ENCODE results near the gene CCNY. TPM values are rescaled to one million over a fixed set of nuclear protein-coding genes. Genes with fewer than 3 reads are reported as not detected.
"Not testable (repeated sequence)": the region's sequence is repeated elsewhere in the genome, so short reads cannot be mapped to it uniquely, and the experiment has no call there.

CCNY gene
- total RNA-seq, 1 experiment from 2014 or later = 41.1 TPM

DNA sequence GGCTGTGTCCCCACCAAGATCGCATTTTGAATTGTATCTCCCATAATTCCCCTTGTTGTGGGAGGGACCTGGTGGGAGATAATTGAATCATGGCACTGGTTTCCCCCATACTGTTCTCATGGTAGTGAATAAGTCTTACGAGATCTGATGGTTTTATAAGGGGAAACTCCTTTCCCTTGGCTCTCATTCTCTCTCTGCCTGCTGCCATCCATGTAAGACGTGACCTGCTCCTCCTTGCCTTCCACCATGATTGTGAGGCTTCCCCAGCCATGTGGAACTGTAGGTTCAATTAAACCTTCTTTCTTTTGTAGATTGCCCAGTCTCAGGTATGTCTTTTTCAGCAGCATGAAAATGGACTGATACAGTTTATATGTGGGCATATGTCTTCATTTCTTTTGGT lies 201.6 kb downstream of the CCNY start:
- H3K27me3 ChIP-seq (replicated peaks); H3K4me1 ChIP-seq (replicated peaks); H3K9me3 ChIP-seq (replicated peaks); H3K4me3 ChIP-seq; DNase-seq (ENCODE audit: low read depth in 1 of 2, low spot score in 2 of 2); H3K27ac ChIP-seq: not testable (repeated sequence)
- peaks cover 43% of the 10 kb centered on the region for H3K36me3 ChIP-seq

DNA sequence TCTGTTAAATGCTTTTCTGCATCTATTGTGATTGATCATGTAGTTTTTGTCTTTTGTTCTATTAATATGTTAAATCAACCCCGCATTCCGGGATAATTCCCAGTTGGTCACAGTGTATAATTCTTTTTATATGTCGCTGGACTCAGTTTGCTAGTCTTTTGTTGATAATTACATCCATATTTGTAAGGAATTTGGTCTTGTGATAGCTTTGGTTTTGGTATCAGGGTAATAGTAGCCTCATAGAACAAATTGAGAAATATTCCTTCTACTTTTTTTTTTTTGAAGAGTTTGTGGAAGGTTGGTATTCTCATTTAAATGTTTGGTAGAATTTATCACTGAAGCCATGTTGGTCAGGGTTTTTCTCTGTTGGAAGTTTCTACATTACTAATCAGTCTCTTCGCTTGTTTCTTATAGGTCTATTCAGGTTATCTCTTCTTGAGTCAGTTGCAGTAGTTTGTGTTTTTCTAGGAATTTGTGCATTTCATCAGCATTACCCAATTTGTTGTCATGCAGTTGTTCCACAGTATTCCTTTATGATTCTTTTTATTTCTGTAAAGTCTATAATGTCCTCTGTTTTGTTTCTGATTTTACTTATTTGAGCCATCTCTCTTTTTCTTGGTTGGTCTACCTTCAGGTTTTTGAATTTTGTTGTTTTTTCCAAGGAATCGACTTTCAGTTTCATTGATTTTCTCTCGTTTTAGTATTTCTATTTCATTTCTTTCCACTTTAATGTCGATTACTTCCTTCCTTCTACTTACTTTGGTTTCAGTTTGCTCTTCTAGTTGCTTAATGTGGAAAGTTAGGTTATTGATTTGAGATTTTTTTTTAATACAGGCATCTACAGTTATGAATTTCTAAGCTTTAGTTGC lies 204.2 kb downstream of the CCNY start:
- DNase-seq (ENCODE audit: low read depth in 1 of 2, low spot score in 2 of 2) = no peak
- H3K27me3 ChIP-seq (replicated peaks) = no peaks in the 10 kb centered on the region
- no peak overlapping the region for H3K27ac ChIP-seq
- peaks cover 26% of the 10 kb centered on the region for H3K36me3 ChIP-seq
- no peak overlapping the region for H3K4me3 ChIP-seq
- no peaks in the 10 kb centered on the region for H3K4me1 ChIP-seq (replicated peaks)
- peaks cover 2% of the 10 kb centered on the region; the same call in 1 of the 2 replicates for H3K9me3 ChIP-seq (replicated peaks)

DNA sequence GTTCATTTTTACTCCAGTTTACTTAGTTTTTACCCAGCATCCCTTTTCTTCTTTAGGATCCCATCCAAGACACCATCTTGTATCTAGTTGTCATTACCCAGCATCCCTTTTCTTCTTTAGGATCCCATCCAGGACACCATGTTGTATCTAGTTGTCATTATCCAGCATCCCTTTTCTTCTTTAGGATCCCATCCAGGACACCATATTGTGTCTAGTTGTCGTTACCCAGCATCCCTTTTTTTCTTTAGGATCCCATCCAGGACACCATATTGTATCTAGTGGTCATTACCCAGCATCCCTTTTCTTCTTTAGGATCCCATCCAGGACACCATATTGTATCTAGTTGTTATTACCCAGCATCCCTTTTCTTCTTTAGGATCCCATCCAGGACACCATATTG lies 205.4 kb downstream of the CCNY start:
- peaks cover 23% of the 10 kb centered on the region for H3K36me3 ChIP-seq

DNA sequence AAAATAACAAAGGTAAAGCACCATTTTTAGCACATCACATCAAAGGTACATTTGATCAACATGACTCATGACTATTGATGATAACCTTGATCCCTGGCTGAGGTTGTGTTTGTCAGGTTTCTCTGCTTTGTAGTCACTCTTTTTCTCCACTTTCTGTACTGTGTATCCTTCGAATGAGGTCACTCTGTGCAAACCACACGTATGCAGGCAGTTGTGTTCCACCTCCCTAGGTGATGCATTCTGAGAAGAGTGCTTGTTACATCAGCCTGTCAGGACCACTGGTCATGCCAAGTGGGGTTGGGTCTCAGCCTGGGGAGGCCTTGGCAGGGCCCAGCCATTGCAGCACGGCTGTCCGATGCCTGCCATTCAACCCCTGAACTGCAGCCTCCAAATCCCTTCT lies 206.0 kb downstream of the CCNY start:
- H3K36me3 ChIP-seq = peaks cover 23% of the 10 kb centered on the region

More for the DNA sequence above, 205.4 kb downstream of the CCNY start:
- H3K27me3 ChIP-seq (replicated peaks) = no peaks in the 10 kb centered on the region
- no peak overlapping the region for H3K4me3 ChIP-seq
- no peaks in the 10 kb centered on the region for H3K4me1 ChIP-seq (replicated peaks)
- DNase-seq (ENCODE audit: low read depth in 1 of 2, low spot score in 2 of 2) = no peak
- H3K27ac ChIP-seq = no peak overlapping the region
- no peaks in the 10 kb centered on the region for H3K9me3 ChIP-seq (replicated peaks)

DNA sequence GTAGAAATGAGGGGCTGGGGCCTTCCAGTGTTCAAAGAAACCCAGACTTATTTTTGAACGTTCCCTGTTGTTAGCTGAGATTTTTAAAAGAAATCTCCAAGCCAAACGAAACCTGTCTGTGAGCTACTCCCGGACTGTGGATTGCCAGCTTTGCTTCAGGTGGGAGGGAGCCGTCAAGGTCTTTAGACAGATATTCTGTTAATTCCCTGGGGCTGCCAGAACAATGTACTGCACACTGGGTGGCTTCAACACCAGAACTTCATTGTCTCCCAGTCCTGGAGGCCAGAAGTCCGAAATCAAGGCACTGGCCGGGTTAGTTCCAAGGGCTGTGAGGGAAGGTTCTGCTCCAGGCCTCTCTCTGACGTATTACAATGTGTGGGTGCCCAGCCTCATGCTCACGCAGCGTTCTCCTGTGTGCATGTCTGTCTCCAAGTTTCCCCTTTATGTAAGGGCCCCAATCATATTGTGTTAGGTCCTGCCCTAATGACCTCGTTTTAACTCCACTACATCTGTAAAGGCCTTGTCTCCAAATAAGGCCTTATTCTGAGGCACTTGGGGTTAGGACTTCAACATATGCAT lies 208.9 kb downstream of the CCNY start:
- H3K4me1 ChIP-seq (replicated peaks) = no peaks in the 10 kb centered on the region
- H3K9me3 ChIP-seq (replicated peaks) = no peaks in the 10 kb centered on the region
- H3K27ac ChIP-seq = no peak overlapping the region
- H3K36me3 ChIP-seq = peaks cover 16% of the 10 kb centered on the region
- H3K4me3 ChIP-seq = no peak overlapping the region
- no peak for DNase-seq (ENCODE audit: low read depth in 1 of 2, low spot score in 2 of 2)
- no peaks in the 10 kb centered on the region for H3K27me3 ChIP-seq (replicated peaks)

More for the DNA sequence above, 206.0 kb downstream of the CCNY start:
- no peaks in the 10 kb centered on the region for H3K27me3 ChIP-seq (replicated peaks)
- no peak for DNase-seq (ENCODE audit: low read depth in 1 of 2, low spot score in 2 of 2)
- H3K4me3 ChIP-seq = no peak overlapping the region
- H3K27ac ChIP-seq = no peak overlapping the region
- H3K9me3 ChIP-seq (replicated peaks) = no peaks in the 10 kb centered on the region
- H3K4me1 ChIP-seq (replicated peaks) = no peaks in the 10 kb centered on the region

DNA sequence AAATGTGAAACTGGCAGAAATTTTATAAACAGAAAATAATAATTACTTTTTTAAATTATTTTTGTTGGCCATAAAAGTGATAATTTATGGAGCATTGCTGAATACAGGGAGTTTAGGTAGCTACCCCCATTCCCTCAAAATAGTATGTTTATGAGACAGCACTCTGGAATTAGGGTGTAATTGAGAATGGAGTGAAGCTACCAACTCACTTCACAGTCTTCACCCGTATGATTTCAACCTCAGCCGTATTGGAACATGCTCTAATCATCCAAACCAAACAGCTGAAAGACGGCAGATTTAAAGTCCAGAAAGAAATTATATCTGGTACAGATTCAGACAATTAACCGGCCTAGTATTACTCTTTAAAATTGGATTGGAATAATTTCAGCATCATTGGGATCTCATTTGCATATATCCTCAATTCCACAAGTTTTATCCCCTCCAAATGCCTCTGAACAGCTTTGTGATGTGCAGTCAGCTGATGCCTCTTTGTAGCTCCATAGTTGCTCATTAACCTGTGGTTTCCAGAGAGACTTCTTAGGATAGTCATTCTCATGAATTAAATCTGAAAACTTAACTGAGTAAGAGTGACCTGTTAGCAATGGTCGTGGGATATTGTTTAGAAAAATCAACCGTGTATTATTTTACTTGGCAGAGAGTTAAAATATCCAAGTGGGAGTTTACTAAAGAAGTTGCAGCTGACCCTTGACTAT lies 209.7 kb downstream of the CCNY start:
- Histone ChIP-seq H3K27me3 (replicated peaks) (no peaks in the 10 kb centered on the region), H3K36me3 (peaks cover 16% of the 10 kb centered on the region), H3K9me3 (replicated peaks) (no peaks in the 10 kb centered on the region), H3K4me3 (no peak overlapping the region), H3K27ac (no peak overlapping the region), H3K4me1 (replicated peaks) (no peaks in the 10 kb centered on the region)
- DNase-seq (ENCODE audit: low read depth in 1 of 2, low spot score in 2 of 2) = no peak

DNA sequence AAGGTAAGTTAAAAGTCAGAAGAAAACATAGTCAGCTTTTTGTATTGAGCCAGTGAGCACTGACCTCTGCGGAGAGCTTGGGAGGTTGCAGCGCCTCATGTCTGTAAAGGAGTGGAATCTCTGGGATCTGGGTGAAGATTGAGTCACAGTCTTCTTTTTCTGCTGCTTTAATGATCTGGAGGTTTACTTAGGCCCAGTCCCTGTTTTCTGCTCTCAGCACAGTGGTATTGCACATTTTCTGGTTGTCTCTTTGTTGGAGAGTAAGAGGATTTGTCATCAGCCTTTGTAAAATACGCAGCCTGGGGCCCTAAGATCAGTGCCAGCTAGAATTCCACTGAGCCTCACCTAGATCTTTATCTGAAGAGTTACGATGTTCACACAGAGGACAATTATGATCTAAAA lies 210.5 kb downstream of the CCNY start:
- Histone ChIP-seq H3K27me3 (replicated peaks) (no peaks in the 10 kb centered on the region), H3K36me3 (peaks cover 17% of the 10 kb centered on the region), H3K4me3 (no peak overlapping the region), H3K4me1 (replicated peaks) (no peaks in the 10 kb centered on the region), H3K9me3 (replicated peaks) (no peaks in the 10 kb centered on the region), H3K27ac (no peak overlapping the region)
- DNase-seq (ENCODE audit: low read depth in 1 of 2, low spot score in 2 of 2) = no peak

DNA sequence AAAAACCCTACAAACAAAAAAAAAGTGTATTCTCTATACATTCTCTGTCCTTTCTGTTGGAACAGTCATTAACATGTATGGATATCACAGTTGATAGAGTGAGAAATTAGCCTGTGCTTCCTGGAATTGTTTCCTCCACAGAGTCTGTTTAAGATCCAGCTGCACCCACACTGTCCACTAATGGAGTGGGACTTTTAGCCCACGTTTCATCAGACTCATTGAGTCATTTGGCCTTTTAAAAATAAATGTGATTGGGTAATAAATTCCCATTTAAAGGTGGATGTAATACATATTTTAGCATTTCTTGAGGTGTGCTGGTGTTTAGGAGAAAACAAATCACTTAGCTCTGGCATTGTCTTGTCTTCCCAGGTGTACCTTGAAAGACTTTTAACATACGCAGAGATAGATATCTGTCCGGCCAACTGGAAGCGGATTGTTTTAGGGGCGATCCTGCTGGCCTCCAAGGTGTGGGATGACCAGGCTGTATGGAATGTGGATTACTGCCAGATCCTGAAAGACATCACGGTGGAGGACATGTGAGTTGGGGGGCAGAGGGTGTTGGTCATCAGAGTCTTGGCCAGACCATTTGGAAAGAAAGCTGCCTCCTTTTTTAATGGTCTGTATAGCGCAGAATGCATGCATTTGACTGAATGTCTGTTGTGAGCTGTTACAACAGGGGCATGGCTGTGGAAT lies 216.5 kb downstream of the CCNY start:
- Histone ChIP-seq H3K4me1 (replicated peaks) (peaks cover 5% of the 10 kb centered on the region; the same call in 1 of the 2 replicates), H3K36me3 (peaks cover 21% of the 10 kb centered on the region), H3K4me3 (no peak overlapping the region), H3K27ac (no peak overlapping the region), H3K27me3 (replicated peaks) (no peaks in the 10 kb centered on the region), H3K9me3 (replicated peaks) (no peaks in the 10 kb centered on the region)
- no peak for DNase-seq (ENCODE audit: low read depth in 1 of 2, low spot score in 2 of 2)

DNA sequence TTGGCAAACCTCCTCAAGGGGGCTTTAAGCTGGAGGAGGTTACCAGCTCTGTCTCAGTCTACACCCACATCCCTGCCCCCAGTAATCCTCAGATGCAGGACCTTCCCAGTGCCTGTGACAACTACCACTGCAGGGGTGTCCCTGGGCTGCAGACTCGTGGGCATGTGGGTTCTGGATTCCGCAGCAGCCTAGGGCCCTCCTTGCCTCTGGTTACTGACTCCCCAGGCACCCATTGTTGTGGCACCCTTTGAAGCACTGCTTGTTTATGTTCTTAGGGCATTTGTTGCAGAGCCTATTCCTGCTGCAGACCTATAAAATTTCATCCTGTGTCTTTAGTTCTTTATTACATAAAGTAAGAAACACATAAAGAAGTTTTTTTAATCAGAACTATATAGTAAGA lies 217.7 kb downstream of the CCNY start:
- no peak for DNase-seq (ENCODE audit: low read depth in 1 of 2, low spot score in 2 of 2)
- H3K4me3 ChIP-seq = no peak overlapping the region
- peaks cover 5% of the 10 kb centered on the region; the same call in 1 of the 2 replicates for H3K4me1 ChIP-seq (replicated peaks)
- H3K9me3 ChIP-seq (replicated peaks) = no peaks in the 10 kb centered on the region
- H3K27me3 ChIP-seq (replicated peaks) = no peaks in the 10 kb centered on the region
- H3K27ac ChIP-seq = no peak overlapping the region
- peaks cover 30% of the 10 kb centered on the region for H3K36me3 ChIP-seq

DNA sequence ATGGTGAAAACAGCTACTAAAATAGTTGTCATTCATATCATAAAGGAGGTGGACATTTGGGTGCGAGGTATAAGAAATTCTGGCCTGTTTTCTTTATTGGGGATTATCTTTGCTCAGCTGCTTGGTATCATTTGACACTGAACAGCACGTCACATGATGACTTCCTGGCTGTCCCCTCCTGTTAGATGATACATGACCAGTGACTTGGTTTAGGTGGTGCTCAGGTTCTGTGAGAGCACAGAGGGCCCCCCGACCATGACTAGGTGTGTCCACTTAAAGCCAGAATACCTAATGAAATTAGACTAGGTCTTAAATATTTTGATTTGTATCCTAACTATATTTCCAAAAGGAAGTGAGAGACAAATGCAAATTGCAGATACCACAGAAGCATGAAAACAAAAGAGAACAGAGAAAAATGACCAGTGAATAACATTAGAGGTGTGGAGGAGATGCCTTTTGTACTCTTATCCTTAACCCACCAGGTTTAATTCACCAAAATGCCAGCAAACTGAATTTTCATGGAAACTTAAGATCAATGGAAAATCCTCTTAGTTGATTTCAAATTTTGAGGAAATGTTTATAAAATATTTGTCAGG lies 218.2 kb downstream of the CCNY start:
- Histone ChIP-seq H3K27me3 (replicated peaks) (no peaks in the 10 kb centered on the region), H3K36me3 (peaks cover 32% of the 10 kb centered on the region), H3K9me3 (replicated peaks) (no peaks in the 10 kb centered on the region), H3K27ac (no peak overlapping the region), H3K4me1 (replicated peaks) (peaks cover 5% of the 10 kb centered on the region; the same call in 1 of the 2 replicates), H3K4me3 (no peak overlapping the region)
- DNase-seq (ENCODE audit: low read depth in 1 of 2, low spot score in 2 of 2) = no peak

DNA sequence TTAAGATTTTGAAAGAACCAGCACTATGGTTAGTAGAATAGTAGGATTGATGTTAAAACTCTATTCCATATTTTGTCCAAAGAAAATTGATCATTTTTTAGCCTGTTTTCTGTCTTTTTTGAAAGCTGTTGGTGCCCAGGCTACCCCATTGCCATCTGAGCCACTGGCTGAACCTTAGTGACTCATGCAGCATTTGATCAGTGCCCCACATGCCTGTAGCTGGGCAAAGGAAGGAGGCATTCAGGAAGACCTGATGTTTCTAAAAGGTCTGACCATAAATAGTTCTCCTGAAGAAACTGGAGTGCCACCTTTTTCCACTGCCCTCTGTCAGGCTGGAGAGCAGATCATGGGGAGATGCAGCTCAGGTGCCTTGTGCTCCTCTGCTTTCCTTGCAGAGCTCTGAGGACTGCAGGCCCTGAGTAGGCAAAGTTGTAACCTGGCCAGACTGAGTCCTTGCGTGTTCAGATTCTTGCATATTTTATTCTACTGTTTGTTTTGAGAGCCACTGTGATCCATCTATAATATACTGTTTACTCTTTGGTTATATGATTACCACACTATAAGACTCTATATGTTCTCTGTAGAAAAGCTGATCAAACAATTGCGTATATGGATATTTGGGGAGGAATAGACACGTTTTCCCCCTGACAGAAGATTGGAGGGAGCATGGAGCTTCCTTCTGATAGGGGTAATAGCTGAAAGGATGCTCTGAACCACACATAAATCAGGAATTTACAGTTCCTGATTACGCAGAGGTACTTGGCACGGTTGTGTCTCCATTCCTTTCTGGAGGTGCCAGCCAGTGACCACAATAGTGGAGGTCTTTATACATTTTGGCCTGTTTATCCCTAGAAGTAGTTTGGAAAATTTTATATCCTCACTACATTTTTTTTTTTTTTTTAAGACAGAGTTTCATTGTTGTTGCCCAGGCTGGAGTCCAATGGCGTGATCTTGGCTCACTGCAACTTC lies 219.9 kb downstream of the CCNY start:
- Histone ChIP-seq H3K4me3 (no peak overlapping the region), H3K36me3 (peaks cover 32% of the 10 kb centered on the region), H3K27me3 (replicated peaks) (no peaks in the 10 kb centered on the region), H3K27ac (no peak overlapping the region), H3K9me3 (replicated peaks) (no peaks in the 10 kb centered on the region), H3K4me1 (replicated peaks) (peaks cover 5% of the 10 kb centered on the region; the same call in 1 of the 2 replicates)
- no peak for DNase-seq (ENCODE audit: low read depth in 1 of 2, low spot score in 2 of 2)

DNA sequence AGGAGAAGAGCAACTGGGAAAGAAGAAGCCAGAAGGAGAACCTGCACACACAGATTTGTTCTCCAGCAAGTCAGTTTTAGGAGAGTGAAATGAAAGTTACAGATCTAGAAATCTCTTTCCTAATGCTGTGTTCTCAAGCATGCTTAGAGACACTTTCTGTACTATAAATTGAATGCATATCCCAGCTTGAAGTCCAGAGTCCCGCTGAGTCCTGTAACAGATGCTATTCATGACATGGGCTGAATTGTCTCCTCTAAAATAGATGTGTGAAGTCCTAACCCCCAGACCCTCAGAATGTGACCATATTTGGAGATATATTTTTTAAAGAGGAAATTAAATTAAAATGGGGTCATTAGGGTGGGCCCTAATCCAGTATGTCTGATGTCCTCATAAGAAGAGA lies 222.0 kb downstream of the CCNY start:
- H3K4me3 ChIP-seq = no peak overlapping the region
- peaks cover 22% of the 10 kb centered on the region for H3K36me3 ChIP-seq
- DNase-seq (ENCODE audit: low read depth in 1 of 2, low spot score in 2 of 2) = no peak
- no peaks in the 10 kb centered on the region for H3K9me3 ChIP-seq (replicated peaks)
- no peaks in the 10 kb centered on the region for H3K27me3 ChIP-seq (replicated peaks)
- H3K27ac ChIP-seq = no peak overlapping the region
- peaks cover 5% of the 10 kb centered on the region; the same call in 1 of the 2 replicates for H3K4me1 ChIP-seq (replicated peaks)

Data from SJSA1 (cell line).